ENCODE measurements around the gene COL18A1.

COL18A1 gene

DNA sequence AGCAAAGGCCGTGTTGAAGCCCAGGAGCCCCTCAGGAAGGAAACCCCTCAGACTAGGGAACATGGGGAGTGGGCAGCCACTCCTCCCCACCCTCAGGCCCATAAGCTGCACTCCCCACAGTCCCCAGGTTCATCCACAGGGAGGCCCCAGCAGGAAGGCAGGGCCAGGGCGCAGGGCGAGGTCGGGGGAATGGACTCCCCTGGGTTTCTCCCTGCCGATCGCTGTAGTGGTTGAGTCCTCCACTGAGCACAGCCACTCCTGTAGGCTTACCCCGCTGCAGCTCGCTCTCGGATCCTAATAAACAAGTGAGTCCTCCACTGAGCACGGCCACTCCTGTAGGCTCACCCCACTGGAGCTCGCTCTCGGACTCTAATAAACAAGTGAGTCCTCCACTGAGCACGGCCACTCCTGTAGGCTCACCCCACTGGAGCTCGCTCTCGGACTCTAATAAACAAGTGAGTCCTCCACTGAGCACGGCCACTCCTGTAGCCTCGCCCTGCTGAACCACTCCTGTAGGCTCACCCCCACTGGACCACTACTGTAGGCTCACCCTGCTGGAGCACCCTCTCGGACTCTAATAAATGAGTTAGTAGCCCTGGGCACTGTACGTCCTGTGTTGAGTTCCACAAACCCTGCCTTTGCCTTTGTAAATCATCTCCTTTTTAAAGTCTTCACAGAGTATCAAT is 16.2 kb upstream of the COL18A1 start:
- no peak for DNase-seq (ENCODE audit: extremely low read depth, low read depth)
- TF ChIP-seq, protein P1, sequence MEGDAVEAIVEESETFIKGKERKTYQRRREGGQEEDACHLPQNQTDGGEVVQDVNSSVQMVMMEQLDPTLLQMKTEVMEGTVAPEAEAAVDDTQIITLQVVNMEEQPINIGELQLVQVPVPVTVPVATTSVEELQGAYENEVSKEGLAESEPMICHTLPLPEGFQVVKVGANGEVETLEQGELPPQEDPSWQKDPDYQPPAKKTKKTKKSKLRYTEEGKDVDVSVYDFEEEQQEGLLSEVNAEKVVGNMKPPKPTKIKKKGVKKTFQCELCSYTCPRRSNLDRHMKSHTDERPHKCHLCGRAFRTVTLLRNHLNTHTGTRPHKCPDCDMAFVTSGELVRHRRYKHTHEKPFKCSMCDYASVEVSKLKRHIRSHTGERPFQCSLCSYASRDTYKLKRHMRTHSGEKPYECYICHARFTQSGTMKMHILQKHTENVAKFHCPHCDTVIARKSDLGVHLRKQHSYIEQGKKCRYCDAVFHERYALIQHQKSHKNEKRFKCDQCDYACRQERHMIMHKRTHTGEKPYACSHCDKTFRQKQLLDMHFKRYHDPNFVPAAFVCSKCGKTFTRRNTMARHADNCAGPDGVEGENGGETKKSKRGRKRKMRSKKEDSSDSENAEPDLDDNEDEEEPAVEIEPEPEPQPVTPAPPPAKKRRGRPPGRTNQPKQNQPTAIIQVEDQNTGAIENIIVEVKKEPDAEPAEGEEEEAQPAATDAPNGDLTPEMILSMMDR (IDR thresholded peaks at IDR 0.05; ENCODE audit: low read depth, low read length) = no peak

DNA sequence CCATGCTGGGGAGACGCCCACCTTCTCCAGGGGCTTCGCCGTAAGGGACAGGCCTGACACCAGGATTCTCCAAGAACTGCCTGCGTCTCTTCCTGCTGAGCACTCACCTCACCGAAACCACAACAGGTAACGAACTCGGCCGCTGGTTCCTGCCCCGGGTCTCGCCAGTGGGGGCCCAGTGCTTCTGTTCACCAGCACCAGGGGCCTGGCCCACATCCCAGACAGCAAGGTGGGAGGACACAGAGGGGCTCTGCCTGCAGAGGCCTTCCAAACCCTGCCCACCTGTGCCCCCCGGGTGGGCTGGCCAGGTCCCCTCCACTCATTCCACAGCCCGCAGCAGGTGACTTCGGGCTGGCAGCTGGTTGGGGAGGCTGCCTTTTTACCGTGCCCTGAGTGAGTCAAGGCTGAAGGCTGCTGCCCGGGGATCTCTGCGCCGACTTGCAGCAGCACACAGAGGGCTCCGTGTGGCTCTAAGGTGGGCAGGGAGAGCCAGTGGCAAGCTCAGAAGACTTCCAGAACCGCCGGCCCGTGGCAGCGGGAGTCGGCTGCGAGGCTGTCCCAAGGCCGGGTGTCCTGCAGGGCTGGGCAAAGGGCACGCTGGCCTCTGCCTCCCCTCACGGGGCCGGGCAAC is 14.7 kb upstream of the COL18A1 start:
- TF ChIP-seq, protein P1 (IDR thresholded peaks at IDR 0.05; ENCODE audit: low read depth, low read length) = no peak
- DNase-seq (ENCODE audit: extremely low read depth, low read depth) = no peak

DNA sequence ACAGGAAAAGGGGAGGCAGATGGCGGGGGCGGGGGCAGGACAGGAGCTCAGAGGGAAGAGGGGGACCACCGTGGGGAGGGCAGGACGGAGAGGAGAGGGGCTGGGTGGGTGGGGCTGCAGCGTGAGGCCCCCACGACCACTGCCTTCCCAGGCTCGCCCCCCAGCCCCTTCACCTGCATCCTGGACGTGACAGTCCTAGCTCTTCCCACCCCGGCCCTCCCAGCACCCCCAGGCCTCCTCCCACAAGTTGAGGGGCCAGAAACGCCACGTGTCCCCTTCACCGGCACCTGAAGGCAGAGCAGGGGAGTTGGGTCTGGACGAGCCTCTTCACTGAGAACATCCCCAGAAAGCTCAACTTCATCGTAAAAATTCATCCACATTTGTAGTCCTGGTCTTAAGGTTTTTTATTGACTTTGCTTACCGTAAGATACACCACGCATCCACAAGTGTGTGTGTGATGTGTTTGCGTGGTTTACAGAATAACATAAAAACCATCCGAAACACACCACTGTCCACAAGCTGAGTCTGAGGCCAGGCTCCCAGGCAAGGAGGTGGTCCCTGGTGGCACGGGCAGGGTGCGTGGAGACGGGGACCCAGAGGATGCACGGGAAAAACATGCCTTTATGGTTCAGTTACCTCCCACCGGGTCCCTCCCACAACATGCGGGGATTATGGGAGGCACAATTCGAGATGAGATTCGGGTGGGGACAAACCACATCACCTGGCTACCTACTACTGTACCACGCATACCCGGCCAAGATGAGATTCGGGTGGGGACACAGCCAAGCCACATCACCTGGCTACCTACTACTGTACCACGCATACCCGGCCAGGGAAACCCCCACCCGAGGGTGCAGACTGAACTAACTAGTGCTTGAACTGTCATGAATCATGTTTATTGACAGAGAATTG is 13.9 kb upstream of the COL18A1 start:
- DNase-seq (ENCODE audit: extremely low read depth, low read depth) = no peak
- TF ChIP-seq, protein P1 (IDR thresholded peaks at IDR 0.05; ENCODE audit: low read depth, low read length) = no peak

DNA sequence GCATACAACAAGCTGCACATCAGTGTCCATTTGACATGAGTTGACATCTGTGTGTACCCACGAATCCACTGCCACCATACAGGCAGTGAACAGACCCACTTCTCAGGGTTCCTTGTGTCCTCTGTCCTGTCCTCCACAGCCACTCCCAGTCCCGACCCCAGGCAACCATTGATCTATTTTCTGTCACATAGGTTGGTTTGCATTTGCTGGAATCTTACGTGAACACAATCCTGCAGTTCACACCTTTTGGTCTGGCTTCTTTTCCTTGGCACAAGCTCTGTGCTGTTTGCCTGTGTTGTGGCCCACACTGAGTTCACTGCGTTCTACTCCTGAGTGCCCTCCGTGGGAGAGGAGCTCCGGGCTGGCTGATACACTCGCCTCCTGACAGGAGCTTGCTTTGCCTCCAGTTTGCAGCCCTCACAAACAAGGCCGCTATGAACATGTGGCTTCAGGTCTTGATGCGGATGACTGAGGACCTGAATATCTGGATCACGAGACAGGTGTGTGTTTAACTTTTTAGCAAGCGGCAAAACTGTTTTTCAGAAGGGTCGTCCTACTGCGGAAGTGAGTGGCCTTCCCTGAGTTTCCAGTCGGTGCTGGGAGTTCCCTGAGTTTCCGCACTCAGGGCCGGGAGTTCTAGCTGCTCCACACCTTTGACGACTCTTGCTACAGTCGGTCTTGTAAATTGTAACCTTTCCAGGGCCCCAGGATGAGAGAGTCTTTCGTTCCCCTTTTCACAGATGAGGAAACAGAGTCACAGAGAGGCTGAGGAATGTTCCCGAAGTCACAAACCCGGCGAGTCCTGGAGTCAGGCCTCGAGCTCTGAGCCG is 13.0 kb upstream of the COL18A1 start:
- DNase-seq (ENCODE audit: extremely low read depth, low read depth) = no peak
- TF ChIP-seq, protein P1 (IDR thresholded peaks at IDR 0.05; ENCODE audit: low read depth, low read length) = no peak

DNA sequence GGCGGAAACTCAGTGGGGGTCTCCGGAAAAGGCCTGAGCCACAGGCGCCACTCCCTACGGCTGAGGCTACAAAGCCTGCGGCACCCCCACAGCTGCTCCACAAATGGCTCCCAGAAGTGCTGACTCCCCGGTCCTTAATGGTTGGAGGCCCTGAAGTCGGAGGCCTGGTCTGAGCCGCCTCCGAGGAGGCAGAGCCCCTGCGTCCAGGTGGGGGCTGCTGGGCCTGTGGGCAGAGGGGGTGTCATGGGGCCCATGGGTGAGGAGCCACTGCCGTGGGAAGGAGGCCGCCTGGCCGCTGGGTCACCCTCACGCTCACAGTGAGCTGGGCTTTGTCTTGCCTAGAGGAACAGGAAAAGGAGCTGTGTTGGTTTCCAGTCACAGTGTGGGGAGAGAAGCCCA is 12.4 kb upstream of the COL18A1 start:
- TF ChIP-seq, protein P1 (IDR thresholded peaks at IDR 0.05; ENCODE audit: low read depth, low read length) = no peak
- DNase-seq (ENCODE audit: extremely low read depth, low read depth) = no peak

DNA sequence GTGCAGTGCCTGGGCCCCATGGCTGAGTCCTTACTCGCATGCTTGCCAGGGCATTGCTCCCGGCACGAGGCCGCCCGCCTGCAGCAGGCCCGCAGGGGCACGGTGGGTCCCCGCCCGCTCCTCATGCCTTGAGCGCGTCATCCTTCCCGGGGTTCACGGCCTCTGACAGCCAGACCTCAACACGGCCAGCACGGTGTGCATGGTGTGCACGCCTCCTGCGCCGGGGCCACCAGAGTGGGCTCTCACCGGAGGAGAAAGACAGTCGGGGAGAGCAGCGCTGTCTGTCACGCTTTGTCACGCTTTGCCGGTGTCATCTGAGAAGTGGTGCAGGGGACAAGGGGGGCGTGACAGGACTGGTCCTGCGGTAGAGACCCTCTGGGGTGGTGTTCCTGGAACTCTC is 11.9 kb upstream of the COL18A1 start:
- TF ChIP-seq, protein P1 (IDR thresholded peaks at IDR 0.05; ENCODE audit: low read depth, low read length) = no peak
- no peak for DNase-seq (ENCODE audit: extremely low read depth, low read depth)
